Epithelial cell of esophagus (primary cell): ENCODE measurements around the gene PDPK1.
"Not testable (repeated sequence)": the region's sequence is repeated elsewhere in the genome, so short reads cannot be mapped to it uniquely, and the experiment has no call there.

Source experiments
- DNase-seq: peaks from one replicate; pipeline ENCODE4 v3.0.0; 2010; ENCODE audit warnings: low read depth
- H3K4me3 ChIP-seq: 2 replicates; pipeline ENCODE4 v1.5.1; 2011; ENCODE audit warnings: mild to moderate bottlenecking, low read length, control low read depth
- TF ChIP-seq, protein P1 (sequence below): IDR thresholded peaks from 2 replicates; pipeline ENCODE4 v1.5.1; 2011; ENCODE audit warnings: low read depth, mild to moderate bottlenecking, low read length, control low read depth, inconsistent platforms; ENCODE audit not compliant: insufficient read depth; ENCODE audit errors: missing control alignments

The PDPK1 gene

DNA sequence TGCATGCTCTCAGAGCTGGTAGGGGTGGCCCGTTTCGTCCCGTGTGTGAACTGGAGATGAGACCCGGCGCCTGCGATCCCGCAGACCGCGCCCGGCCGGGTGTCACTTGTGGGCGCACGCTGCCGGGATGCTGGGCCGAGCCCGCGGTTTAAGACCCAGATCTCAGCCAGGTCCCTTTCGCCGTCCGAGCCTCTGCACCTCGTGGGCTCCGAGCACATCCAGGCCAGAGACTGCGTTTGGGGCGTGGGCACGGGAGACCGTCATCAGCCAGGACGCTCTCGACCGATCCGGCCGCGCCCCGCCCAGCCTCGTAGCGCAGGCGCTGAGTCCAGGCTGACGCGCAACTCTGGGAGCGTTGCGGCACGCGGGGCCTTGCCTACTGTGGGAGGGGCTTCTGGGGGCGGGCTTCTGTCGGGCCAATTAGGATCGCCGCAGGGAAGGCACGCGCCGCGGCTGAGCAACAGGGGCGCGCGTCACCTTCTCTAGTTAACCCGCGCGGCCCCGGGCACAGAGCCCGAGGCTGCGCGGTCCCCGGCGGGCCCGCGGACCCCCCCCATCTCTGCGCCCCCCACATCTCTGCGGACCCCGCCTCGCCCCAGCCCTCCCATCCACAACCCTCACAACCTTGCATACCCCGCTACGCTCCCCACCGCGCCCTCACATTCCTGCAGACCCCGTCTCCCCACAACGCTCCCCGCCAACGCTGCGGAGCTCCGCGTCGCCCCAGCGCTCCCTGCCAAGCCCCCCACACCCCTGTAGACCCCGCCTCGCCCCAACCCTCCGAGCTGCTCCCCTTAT, 5.9 kb upstream of the PDPK1 start:
- TF ChIP-seq, protein P1, sequence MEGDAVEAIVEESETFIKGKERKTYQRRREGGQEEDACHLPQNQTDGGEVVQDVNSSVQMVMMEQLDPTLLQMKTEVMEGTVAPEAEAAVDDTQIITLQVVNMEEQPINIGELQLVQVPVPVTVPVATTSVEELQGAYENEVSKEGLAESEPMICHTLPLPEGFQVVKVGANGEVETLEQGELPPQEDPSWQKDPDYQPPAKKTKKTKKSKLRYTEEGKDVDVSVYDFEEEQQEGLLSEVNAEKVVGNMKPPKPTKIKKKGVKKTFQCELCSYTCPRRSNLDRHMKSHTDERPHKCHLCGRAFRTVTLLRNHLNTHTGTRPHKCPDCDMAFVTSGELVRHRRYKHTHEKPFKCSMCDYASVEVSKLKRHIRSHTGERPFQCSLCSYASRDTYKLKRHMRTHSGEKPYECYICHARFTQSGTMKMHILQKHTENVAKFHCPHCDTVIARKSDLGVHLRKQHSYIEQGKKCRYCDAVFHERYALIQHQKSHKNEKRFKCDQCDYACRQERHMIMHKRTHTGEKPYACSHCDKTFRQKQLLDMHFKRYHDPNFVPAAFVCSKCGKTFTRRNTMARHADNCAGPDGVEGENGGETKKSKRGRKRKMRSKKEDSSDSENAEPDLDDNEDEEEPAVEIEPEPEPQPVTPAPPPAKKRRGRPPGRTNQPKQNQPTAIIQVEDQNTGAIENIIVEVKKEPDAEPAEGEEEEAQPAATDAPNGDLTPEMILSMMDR = no peak
- DNase-seq = peak; percentile 99
- H3K4me3 ChIP-seq = peak overlapping the region; percentile 64

DNA sequence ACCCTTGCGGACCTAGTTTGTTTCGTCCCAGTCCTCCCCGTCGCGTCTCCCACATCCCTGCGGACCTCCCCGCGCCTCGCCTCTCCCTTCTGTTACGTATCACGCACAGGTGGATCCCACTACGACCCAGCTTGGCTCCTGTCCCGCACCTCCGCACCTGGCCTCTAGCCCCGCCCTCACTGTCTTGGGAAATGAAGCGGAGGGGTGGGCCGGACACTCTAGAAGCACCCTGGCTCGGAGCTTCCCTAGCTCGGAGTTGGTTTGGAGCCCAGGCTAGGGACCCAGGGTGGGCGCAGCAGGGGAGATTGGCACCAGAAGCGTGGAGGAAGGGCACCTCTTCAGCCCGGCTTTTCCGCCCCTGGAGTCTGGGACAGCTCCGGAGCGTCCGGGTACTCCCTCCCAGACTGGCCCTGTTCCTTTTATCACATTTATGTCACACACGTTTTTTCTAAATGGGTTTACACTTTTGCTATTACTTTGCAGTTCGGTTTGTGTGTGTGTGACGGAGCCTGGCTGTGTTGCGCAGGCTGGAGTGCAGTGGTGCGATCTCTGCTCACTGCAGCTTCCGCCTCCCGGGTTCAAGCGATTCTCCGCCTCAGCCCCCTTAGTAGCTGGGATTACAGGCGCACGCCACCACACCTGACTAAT, 5.2 kb upstream of the PDPK1 start:
- peak; percentile 84 for DNase-seq
- TF ChIP-seq, protein P1 = no peak
- peak overlapping the region; percentile 64 for H3K4me3 ChIP-seq

DNA sequence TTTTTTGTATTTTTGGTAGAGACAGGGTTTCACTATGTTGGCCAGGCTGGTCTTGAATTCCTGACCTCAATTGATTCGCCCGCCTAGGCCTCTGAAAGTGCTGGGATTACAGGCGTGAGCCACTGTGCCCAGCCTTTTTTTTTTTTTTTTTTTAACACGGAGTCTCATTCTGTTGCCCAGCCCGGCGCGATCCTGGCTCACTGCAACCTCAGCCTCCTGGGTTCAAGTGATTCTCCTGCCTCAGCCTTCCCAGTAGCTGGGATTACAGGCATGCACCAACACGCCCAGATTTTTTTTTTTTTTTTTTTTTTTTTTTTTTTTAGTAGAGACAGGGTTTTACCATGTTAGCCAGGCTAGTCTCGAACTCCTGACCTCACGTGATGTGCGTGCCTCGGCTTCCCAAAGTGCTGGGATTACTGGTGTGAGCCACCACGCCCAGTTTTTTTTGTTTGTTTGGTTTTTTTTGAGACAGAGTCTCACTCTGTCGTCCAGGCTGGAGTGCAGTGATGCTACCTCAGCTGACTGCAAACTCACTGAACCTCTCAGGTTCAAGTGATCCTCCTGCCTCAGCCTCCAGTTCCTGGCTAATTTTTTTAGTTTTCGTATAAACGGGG, 4.6 kb upstream of the PDPK1 start:
- not testable (repeated sequence) for DNase-seq
- H3K4me3 ChIP-seq = peak overlapping the region; percentile 64

DNA sequence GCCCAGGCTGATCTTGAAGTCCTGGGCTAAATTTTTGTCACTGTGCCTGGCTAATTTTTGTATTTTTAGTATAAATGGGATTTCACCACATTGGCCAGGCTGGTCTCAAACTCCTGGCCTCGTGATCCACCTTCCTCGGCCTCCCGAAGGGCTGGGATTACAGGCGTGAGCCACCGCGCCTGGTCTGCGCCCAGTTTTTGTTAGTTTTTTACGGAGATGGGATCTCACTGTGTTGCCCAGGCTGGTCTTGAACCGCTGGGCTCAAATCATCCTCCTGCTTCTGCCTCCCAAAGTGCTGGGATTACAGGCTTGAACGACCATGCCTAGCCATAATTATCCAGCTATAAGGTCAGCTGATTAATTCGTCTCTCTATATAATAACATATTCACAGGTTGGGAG, 3.9 kb upstream of the PDPK1 start:
- no peak for DNase-seq
- TF ChIP-seq, protein P1 = no peak
- H3K4me3 ChIP-seq = no peak overlapping the region

DNA sequence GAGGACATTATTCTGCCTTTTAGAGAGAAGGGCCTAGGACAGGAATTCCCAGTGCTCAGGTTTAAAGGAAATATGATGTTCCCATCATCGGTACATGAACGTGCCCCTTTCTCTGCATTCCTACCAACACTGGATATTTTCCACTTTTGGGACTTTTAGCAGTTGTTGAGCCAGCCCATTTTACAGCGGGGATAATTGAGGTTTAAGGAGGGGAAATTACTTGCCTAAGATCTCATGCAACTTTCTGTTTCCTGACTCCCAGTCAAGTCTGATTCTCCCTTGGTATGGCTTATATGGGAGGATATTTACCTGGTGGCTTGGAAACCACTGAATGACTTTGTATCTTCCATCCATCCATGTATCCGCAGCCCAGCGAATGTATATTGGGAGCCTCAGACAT, 3.5 kb upstream of the PDPK1 start:
- DNase-seq, H3K4me3 ChIP-seq: not testable (repeated sequence)

DNA sequence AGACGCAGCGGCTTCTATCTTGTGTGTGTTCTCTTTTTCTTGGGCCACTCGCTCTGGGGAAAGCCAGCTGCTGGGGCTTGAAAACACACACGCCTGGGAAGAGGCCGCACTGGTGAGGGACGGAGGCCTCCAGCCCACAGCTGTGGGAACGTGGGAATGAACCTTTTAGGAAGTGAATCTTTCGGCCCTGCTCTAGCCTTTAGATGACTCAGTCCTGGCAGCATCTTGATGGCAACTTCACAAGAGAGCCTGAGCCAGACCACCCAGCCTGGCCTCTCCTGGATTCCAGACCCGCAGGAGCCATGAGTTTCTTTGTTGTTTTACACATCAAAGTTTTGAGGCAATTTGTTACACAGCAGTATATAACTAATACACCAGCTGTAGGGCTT, 2.2 kb upstream of the PDPK1 start:
- TF ChIP-seq, protein P1 = no peak
- no peak overlapping the region for H3K4me3 ChIP-seq
- no peak for DNase-seq

DNA sequence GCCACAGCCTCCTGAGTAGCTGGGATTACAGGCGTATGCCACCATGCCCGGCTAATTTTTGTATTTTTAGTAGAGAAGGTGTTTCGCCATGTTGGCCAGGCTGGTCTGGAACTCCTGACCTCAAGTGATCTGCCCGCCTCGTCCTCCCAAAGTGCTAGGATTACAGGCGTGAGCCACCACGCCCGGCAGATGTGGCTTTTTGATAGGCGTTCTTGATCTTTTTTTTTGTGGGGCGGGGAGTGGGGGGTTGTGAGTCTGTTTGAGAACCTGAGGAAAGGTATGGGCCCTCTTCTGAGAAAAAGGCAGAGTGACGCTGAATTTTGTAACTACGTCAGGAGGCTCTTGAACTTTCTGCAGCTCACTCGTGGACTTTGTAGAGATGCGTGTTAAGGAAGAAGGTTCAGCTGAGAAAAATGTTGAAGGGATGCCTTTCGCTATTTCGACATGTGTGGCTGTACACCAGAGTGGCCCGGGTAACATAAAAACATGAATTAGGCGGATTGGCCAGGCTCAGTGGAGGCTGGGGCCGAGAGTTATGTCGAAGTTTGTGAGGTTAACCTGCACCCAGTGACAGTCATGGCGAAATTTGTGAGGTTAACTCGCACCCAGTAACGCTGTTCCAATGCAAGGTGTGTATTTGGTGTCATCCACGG, 1.5 kb downstream of the PDPK1 start:
- DNase-seq, H3K4me3 ChIP-seq: not testable (repeated sequence)

DNA sequence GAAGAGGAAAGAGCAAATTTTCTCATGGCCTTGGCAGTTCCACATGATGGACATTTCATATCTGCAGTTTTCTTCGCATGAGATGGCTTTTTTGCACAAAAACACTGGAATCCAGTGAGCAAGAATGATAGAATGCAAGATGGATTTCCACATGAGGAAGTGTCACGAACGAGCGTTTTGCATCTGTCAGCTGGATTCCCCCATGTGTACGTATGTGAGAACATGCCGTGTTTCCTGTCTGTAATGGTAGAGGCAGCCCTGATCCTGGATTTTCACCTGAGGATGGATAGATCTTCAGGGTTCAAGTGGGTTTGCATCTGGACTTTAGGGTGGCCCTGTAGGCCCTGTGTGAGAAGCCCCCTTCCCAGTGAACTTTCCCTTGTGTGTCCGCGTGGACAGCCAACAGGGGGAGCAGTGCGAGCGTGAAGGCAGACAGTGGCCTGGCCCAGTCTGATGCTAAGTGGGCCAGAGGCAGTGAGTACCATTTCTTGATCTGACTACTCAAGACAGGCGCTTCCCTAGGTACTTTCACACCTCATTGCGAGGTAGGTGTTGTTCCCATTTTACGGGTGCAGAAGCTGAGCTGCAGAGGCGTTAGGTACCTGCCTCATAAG, 2.1 kb downstream of the PDPK1 start:
- H3K4me3 ChIP-seq = not testable (repeated sequence)
- TF ChIP-seq, protein P1 = peak; percentile 38
- DNase-seq = peak; percentile 32

DNA sequence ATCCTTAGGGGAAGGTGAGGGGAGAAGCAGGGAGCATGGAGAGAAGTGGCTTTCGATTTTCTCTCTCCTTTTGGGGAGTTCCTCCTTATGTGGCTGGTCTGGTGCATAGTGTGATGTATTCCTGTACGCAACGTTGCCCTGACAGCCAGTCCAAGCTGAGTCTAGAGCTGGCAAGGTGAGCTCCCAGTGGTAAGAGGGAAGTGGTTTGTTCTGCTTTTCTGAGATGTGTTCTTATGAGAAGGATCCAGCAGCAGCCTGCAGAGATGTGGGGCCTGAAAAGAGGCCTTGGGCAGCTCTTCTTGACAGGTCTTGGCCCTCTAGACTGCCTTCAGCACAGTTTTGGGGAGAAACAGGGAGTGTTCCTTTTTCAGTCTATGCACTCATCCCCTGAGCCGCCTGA, 3.1 kb downstream of the PDPK1 start:
- H3K4me3 ChIP-seq, DNase-seq: not testable (repeated sequence)

DNA sequence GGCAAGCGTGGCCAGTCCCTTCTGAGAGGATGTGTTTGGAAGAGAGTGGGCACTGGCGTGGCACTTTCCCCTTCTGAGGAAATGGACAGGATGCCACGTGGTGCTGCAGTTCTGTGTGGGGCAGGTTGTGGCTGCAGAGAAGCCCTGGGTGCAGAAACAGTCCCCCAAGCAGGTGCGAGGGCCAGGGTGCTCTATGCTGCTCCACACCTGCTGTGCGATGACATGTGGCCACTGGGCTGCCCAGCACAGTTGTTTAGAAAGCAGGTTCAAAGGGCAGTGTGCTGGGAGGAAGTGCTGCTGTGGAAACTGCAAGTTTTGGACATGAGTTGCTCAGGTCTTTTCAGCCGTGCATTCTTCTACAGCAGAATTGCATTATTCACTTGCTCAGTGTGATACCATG, 3.6 kb downstream of the PDPK1 start:
- DNase-seq, H3K4me3 ChIP-seq: not testable (repeated sequence)

DNA sequence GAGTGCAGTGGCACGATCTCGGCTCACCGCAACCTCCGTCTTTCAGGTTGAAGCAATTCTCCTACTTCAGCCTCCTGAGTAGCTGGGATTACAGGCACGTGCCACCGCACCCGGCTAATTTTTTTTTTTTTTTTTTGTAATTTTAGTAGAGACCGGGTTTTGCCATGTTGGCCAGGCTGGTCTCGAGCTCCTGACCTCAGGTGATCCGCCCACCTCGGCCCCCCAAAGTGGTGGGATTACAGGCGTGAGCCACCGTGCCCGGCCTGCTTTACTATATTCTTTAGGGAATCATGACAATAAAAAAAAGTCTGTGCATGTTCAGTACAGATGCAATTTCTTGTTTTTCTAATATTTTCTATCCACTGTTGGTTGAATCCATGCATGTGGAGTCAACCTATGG, 6.0 kb downstream of the PDPK1 start:
- DNase-seq, H3K4me3 ChIP-seq: not testable (repeated sequence)

DNA sequence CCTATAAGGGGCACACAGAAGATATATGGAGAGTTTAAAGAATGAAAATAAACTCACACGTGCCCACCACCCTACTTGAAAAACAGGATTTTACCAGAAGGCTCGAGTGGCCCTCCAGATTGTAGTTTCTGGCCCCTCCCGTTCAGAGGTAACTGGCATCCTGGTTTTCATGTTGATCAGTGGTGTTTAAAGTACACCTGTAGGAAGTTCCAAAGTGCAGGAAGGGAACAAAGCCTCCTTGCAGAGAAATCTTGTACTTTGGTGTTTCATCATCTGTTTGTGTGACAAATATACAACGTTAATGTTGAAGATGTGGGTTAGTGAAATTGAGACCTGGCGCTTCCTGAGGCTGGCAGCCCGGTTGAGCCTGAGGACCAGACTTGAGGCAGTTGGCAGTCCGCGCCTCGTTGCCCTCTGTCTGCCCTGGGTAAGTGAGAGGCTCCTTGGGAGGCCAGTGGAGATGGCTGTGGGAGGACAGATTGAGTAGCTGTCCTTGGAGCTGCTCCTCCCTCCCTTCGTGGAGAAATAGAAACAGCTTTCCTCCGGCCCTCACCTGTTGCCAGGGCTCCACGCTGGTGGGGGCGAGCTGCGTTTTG, 12.6 kb downstream of the PDPK1 start:
- not testable (repeated sequence) for DNase-seq, H3K4me3 ChIP-seq
